HG03064 (cell line): ENCODE measurements around the gene NCOA1.
"Not testable (repeated sequence)": the region's sequence is repeated elsewhere in the genome, so short reads cannot be mapped to it uniquely, and the experiment has no call there.

Source experiments
- ATAC-seq: cut with Tn5 transposase; IDR thresholded peaks from one replicate; pipeline ENCODE4 v1.9.1; 2021; ENCODE audit warnings: low read depth; ENCODE audit not compliant: unreplicated experiment

NCOA1 gene

GRCh38 chr2:24490690-24491541, at the start of gene NCOA1:
NCOA1 (plus strand) TSS chr2:24491254; CDS start chr2:24658678, 167,424 bp downstream.
- ATAC-seq, result peak; percentile 59

GRCh38 chr2:24448797-24449196, 42.3 kb upstream of the NCOA1 start:
- no peak for ATAC-seq

GRCh38 chr2:24449344-24449743, 41.7 kb upstream of the NCOA1 start:
- ATAC-seq, result no peak

GRCh38 chr2:24451805-24452501, 39.1 kb upstream of the NCOA1 start:
- ATAC-seq, result no peak

GRCh38 chr2:24452502-24452885, 38.6 kb upstream of the NCOA1 start:
- no peak for ATAC-seq

GRCh38 chr2:24453379-24454073, 37.5 kb upstream of the NCOA1 start:
- no peak for ATAC-seq

- ATAC-seq, result no peak
Observed at GRCh38 chr2:24454294-24454693, 36.8 kb upstream of the NCOA1 start.

GRCh38 chr2:24456599-24457556, 34.2 kb upstream of the NCOA1 start:
- no peak for ATAC-seq

- no peak for ATAC-seq
Observed at GRCh38 chr2:24457696-24458386, 33.2 kb upstream of the NCOA1 start.

GRCh38 chr2:24459224-24460161, 31.6 kb upstream of the NCOA1 start:
- ATAC-seq, result no peak

GRCh38 chr2:24461685-24462084, 29.4 kb upstream of the NCOA1 start:
- no peak for ATAC-seq

GRCh38 chr2:24463271-24463670, 27.8 kb upstream of the NCOA1 start:
- ATAC-seq, result no peak

GRCh38 chr2:24466871-24467870, 23.9 kb upstream of the NCOA1 start:
- ATAC-seq, result no peak

GRCh38 chr2:24468453-24468852, 22.6 kb upstream of the NCOA1 start:
- ATAC-seq, result not testable (repeated sequence)

GRCh38 chr2:24469148-24469650, 21.9 kb upstream of the NCOA1 start:
- ATAC-seq, result no peak

- no peak for ATAC-seq
Observed at GRCh38 chr2:24471662-24472061, 19.4 kb upstream of the NCOA1 start.

- ATAC-seq, result no peak
Observed at GRCh38 chr2:24472416-24472815, 18.6 kb upstream of the NCOA1 start.
